ENCODE measurements around the gene IQCE. TPM values are rescaled to one million over a fixed set of nuclear protein-coding genes. Genes with fewer than 3 reads are reported as not detected.

IQCE gene
- total and polyA plus RNA-seq, 3 donors from 2014 or later: 57.9 to 139 (median 86.4) TPM

DNA sequence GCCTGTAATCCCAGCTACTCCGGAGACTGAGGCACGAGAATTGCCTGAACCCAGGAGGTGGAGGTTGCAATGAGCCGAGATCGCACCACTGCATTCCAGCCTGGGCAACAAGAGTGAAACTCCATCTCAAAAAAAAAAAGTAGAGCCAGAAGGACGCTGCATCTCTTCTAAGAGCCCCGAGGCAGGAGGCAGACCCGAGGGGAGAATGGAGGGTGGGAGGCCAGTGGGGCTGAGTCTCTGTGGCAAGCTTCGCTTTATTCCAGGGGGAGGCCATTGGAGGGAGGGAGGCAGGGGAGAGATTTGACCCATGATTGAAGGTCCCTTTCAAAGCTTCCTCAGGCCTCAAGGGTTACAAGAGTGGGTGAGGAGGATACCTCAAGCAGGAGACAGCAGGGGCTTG is 91.7 kb downstream of the IQCE start:
- DNase-seq: no peak
- no peak for TF ChIP-seq POLR2A (IDR thresholded peaks at IDR 0.05)
- TF ChIP-seq, protein P1, sequence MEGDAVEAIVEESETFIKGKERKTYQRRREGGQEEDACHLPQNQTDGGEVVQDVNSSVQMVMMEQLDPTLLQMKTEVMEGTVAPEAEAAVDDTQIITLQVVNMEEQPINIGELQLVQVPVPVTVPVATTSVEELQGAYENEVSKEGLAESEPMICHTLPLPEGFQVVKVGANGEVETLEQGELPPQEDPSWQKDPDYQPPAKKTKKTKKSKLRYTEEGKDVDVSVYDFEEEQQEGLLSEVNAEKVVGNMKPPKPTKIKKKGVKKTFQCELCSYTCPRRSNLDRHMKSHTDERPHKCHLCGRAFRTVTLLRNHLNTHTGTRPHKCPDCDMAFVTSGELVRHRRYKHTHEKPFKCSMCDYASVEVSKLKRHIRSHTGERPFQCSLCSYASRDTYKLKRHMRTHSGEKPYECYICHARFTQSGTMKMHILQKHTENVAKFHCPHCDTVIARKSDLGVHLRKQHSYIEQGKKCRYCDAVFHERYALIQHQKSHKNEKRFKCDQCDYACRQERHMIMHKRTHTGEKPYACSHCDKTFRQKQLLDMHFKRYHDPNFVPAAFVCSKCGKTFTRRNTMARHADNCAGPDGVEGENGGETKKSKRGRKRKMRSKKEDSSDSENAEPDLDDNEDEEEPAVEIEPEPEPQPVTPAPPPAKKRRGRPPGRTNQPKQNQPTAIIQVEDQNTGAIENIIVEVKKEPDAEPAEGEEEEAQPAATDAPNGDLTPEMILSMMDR (IDR thresholded peaks at IDR 0.05): no peak
- no peaks in the 10 kb centered on the region for H3K9me3 ChIP-seq
- WGBS, 2 donors: 68 to 83% methylated on average over 8 of the region's 8 CpGs
- H3K27me3 ChIP-seq: no peaks in the 10 kb centered on the region
- no peaks in the 10 kb centered on the region for H3K4me1 ChIP-seq
- H3K4me3 ChIP-seq: no peak overlapping the region
- no peak overlapping the region for H3K27ac ChIP-seq
- no peaks in the 10 kb centered on the region for H3K36me3 ChIP-seq (ENCODE audit: low read depth, missing control alignments)
- intact Hi-C loops (cut with DNase I; ENCODE audit: low total_unique reads): no loop called here

DNA sequence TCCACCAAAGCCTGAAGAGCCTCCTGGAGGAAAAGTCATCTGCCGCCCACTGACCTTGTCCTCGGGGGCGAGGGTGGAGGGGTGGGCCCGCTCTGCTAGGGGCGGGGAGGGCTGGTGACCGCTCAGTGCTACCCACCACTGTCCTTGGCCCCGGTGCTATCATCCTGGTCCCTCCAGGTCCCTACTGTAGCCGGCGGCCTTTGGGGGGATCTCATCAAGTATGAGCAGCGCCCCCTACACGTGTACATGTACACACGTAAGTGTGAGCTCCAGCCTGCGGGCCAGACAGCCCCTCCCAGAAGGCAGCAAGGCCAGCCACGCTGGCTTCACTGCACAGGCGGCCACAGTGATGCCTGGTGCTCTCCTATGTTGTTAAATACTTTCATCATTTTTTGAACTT is 92.6 kb downstream of the IQCE start:
- 79 to 82% methylated on average over 8 to 15 of the region's 15 CpGs for WGBS, 2 donors

DNA sequence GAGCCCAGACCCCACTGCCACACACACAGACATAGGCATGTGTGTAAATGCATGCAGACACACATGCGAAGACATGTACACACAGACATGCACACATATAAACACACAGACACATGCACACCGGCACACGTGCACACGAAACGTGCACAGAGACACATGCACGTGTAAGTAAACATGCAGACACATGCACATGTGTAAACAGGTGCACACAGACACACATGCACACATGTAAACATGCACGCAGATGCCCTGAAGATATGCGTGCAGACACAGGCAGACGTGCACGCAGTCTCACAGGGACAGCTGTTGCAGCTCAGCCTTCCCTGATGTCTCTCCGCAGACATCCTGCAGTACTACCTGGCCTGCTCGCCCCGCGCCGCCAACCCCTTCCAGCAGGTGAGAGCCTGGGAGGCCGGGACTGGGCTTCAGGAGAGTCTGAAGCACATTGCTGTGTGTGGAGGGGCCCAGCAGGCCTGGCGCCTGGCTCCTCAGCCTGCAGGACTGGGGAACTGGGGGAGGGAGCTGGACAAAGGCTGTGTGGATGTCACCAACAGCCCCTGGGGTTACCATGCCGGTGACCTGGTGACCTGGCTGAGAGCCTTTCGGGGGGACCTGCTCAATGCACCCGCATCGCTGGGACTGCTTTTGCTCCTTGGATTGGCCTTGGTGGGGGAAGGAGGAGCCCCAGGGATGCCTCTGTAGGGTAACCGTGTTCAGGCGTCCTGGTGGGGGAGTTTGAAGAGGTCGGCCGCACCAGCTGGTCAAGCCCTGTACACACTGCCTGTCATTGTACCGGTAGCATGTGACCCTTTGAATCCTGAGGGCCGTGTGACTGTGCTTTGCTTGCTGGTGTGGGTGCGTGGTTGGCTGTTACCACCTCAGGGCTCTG is 93.3 kb downstream of the IQCE start:
- Histone ChIP-seq H3K36me3 (ENCODE audit: low read depth, missing control alignments) (no peaks in the 10 kb centered on the region), H3K4me1 (no peaks in the 10 kb centered on the region), H3K27me3 (no peaks in the 10 kb centered on the region), H3K27ac (no peak overlapping the region), H3K9me3 (no peaks in the 10 kb centered on the region), H3K4me3 (no peak overlapping the region)
- TF ChIP-seq, protein P1 (IDR thresholded peaks at IDR 0.05): no peak
- no peak for TF ChIP-seq POLR2A (IDR thresholded peaks at IDR 0.05)
- intact Hi-C loops (cut with DNase I; ENCODE audit: low total_unique reads): no loop called here
- 89 to 94% methylated on average over 19 to 28 of the region's 28 CpGs for WGBS, 2 donors
- DNase-seq: no peak

More for the DNA sequence above, 92.6 kb downstream of the IQCE start:
- no peaks in the 10 kb centered on the region for H3K4me1 ChIP-seq
- DNase-seq: no peak
- H3K27ac ChIP-seq: no peak overlapping the region
- H3K9me3 ChIP-seq: no peaks in the 10 kb centered on the region
- intact Hi-C loops (cut with DNase I; ENCODE audit: low total_unique reads): no loop called here
- TF ChIP-seq, protein P1 (IDR thresholded peaks at IDR 0.05): no peak
- TF ChIP-seq POLR2A (IDR thresholded peaks at IDR 0.05): no peak
- H3K27me3 ChIP-seq: no peaks in the 10 kb centered on the region
- H3K4me3 ChIP-seq: no peak overlapping the region
- no peaks in the 10 kb centered on the region for H3K36me3 ChIP-seq (ENCODE audit: low read depth, missing control alignments)

DNA sequence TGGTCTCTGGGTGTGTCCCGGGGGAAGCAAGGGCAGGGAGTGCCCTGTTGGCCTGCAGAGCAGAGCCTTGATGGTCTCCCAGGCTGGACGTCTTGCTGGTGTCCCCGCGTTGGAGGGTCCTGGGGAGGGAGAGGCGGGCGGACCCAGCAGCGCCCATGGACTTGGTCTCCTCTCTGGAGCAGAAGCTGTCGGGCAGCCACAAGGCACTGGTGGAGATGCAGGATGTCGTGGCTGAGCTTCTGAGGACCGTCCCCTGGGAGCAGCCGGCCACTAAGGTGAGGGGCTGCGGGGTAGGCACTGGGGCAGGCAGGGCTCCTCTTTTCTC is 93.9 kb downstream of the IQCE start:
- 96% methylated on average over 12 of the region's 12 CpGs; no CpG with 5 or more reads in 1 of the 2 donors for WGBS, 2 donors
- TF ChIP-seq, protein P1 (IDR thresholded peaks at IDR 0.05): no peak
- no peak for TF ChIP-seq POLR2A (IDR thresholded peaks at IDR 0.05)
- DNase-seq: no peak
- no peaks in the 10 kb centered on the region for H3K4me1 ChIP-seq
- intact Hi-C loops (cut with DNase I; ENCODE audit: low total_unique reads): no loop called here
- H3K9me3 ChIP-seq: no peaks in the 10 kb centered on the region
- H3K36me3 ChIP-seq (ENCODE audit: low read depth, missing control alignments): no peaks in the 10 kb centered on the region
- H3K27ac ChIP-seq: no peak overlapping the region
- H3K27me3 ChIP-seq: no peaks in the 10 kb centered on the region
- no peak overlapping the region for H3K4me3 ChIP-seq

DNA sequence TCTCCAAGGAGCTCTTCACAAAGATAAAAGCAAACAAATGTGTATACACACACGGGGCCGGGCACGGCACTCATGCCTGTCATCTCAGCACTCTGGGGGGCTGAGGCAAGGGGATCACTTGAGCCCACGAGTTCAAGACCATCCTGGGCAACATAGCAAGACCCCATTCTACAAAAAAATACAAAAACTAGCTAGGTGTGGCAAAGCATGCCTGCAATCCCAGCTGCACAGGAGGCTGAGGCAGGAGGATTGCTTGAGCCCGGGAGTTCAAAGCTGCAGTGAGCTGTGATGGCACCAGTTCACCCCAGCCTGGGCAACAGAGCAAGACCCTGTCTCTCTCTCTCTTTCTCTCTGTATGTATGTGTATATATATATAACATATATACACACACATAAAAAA is 95.3 kb downstream of the IQCE start:
- no peaks in the 10 kb centered on the region for H3K27me3 ChIP-seq
- H3K27ac ChIP-seq: no peak overlapping the region
- DNase-seq: no peak
- H3K9me3 ChIP-seq: no peaks in the 10 kb centered on the region
- intact Hi-C loops (cut with DNase I; ENCODE audit: low total_unique reads): no loop called here
- 79 to 80% methylated on average over 5 of the region's 5 CpGs for WGBS, 2 donors
- H3K4me3 ChIP-seq: no peak overlapping the region
- H3K36me3 ChIP-seq (ENCODE audit: low read depth, missing control alignments): no peaks in the 10 kb centered on the region
- TF ChIP-seq POLR2A (IDR thresholded peaks at IDR 0.05): no peak
- TF ChIP-seq, protein P1 (IDR thresholded peaks at IDR 0.05): no peak
- H3K4me1 ChIP-seq: no peaks in the 10 kb centered on the region
